K562 (cell line): ENCODE measurements around the gene MON1A. TPM values are rescaled to one million over a fixed set of nuclear protein-coding genes. Genes with fewer than 3 reads are reported as not detected.

Source experiments
- ATAC-seq: fragments of 200-7000 bp; cut with Tn5 transposase; 3 replicates; pipeline ENCODE4 v1.9.1; 2020; ENCODE audit warnings: moderate library complexity
- BruUV-seq: library from RNA; stranded (reverse); fragments of 400-500 nt; replicated peaks from 2 replicates; lab custom pipeline; 2021; lab: Mats Ljungman, UMichigan
- CTCF ChIA-PET: fragments of 300-600 bp; formaldehyde crosslinking; extraction: SDS; loops from one replicate; lab custom pipeline; 2021; ENCODE audit warnings: low intra/inter-chr PET ratio; lab: Yijun Ruan, JAX
- POLR2A ChIA-PET: fragments of 300-600, 350-650 bp; sonication (Branson Sonifier 250); formaldehyde crosslinking; extraction: SDS; loops from one replicate; lab custom pipeline; 2021; ENCODE audit warnings: antibody characterized with exemption, inconsistent platforms; lab: Yijun Ruan, JAX
- DNase-seq, 4 experiments: peaks; one replicate each; pipeline versions ENCODE4 v3.0.0 to v3.0.0-alpha.2; 2011 to 2018; ENCODE audit warnings: low spot score in 3 of 4, mixed read lengths in 3 of 4; ENCODE audit errors: extremely low read depth in 1 of 4
- FAIRE-seq: peaks from 2 replicates; lab custom pipeline; 2011; peaks lifted over from hg19 to GRCh38; lab: Jason Lieb, UNC
- H2AFZ ChIP-seq: 2 replicates; pipeline ENCODE4 v1.6.0; 2011; ENCODE audit warnings: low read depth, low read length, control low read depth, inconsistent platforms
- H3K27ac ChIP-seq: fragments of 200-600 bp; 3 replicates; pipeline ENCODE4 v1.8.0; 2011; ENCODE audit warnings: low read depth, mild to moderate bottlenecking, control low read depth, inconsistent platforms, low read length, moderate library complexity, mixed read lengths; ENCODE audit errors: extremely low read depth
- H3K27me3 ChIP-seq, 2 experiments: fragments of 300-600 bp in 1 of 2; 2 replicates in 1 of 2; 3 replicates in 1 of 2; pipeline versions ENCODE4 v1.6.0 to v1.8.0; 2011; ENCODE audit warnings: inconsistent platforms in 2 of 2, low read length in 2 of 2, mild to moderate bottlenecking in 1 of 2, mixed read lengths in 1 of 2, moderate library complexity in 1 of 2; ENCODE audit not compliant: control insufficient read depth in 2 of 2, insufficient read depth in 2 of 2
- H3K36me3 ChIP-seq: fragments of 300-600 bp; 3 replicates; pipeline ENCODE4 v1.8.0; 2011; ENCODE audit warnings: mild to moderate bottlenecking, low read length, inconsistent platforms; ENCODE audit not compliant: control insufficient read depth, insufficient read depth
- H3K4me1 ChIP-seq, 2 experiments: fragments of 200-600 bp in 1 of 2; replicated peaks in 1 of 2; 2 replicates in 1 of 2; 3 replicates in 1 of 2; pipeline versions ENCODE4 v1.5.1 to v1.8.0; 2011; ENCODE audit warnings: inconsistent platforms in 2 of 2, low read length in 2 of 2, mild to moderate bottlenecking in 1 of 2, mixed read lengths in 1 of 2, moderate library complexity in 1 of 2; ENCODE audit not compliant: control insufficient read depth in 2 of 2, insufficient read depth in 2 of 2
- H3K4me2 ChIP-seq: 2 replicates; pipeline ENCODE4 v1.6.1; 2011; ENCODE audit warnings: low read length, control low read depth, inconsistent platforms, mixed read lengths; ENCODE audit not compliant: insufficient read depth
- H3K4me3 ChIP-seq: fragments of 200-600 bp; sonication (generic), shearing (Covaris generic); 2 replicates; pipeline ENCODE4 v1.5.1; 2016; ENCODE audit warnings: control low read depth, inconsistent platforms
- H3K79me2 ChIP-seq: fragments of 200-600 bp; 3 replicates; pipeline ENCODE4 v1.8.0; 2011; ENCODE audit warnings: low read length, inconsistent platforms; ENCODE audit not compliant: control insufficient read depth, insufficient read depth
- H3K9ac ChIP-seq, 2 experiments: 2 replicates each; pipeline versions ENCODE4 v1.6.0 to v1.6.1; 2011; ENCODE audit warnings: low read depth in 2 of 2, low read length in 2 of 2, control low read depth in 1 of 2, inconsistent platforms in 1 of 2, mild to moderate bottlenecking in 1 of 2, mixed read lengths in 1 of 2; ENCODE audit not compliant: insufficient read depth in 1 of 2
- H3K9me1 ChIP-seq: one replicate; pipeline ENCODE4 v1.6.0; 2011; ENCODE audit warnings: inconsistent platforms, mild to moderate bottlenecking, low read length, moderate library complexity; ENCODE audit not compliant: control insufficient read depth, insufficient read depth
- H3K9me3 ChIP-seq: replicated peaks from 2 replicates; pipeline ENCODE4 v1.5.1; 2011; ENCODE audit warnings: low read depth, low read length, inconsistent platforms; ENCODE audit not compliant: control insufficient read depth, insufficient read depth
- H4K20me1 ChIP-seq: replicated peaks from 2 replicates; pipeline ENCODE4 v1.6.1; 2011; ENCODE audit warnings: low read length, inconsistent platforms, mixed read lengths; ENCODE audit not compliant: control insufficient read depth, insufficient read depth
- CEBPB ChIP-seq: fragments of 450-650 bp; IDR thresholded peaks from 2 replicates; pipeline ENCODE4 v1.6.1; 2016; ENCODE audit warnings: missing genetic modification characterization, missing compliant biosample characterization
- CEBPG ChIP-seq, 3 experiments: fragments of 200-800 bp in 1 of 3; sonication (Bioruptor generic) in 1 of 3; sonication (generic) in 1 of 3; formaldehyde crosslinking in 1 of 3; IDR thresholded peaks in 2 of 3; conservative IDR thresholded peaks in 1 of 3; 2 replicates each; pipeline versions ENCODE4 v1.6.1 to v1.8.0; 2016 to 2022; ENCODE audit warnings: missing compliant biosample characterization in 2 of 3, missing genetic modification characterization in 2 of 3, mild to moderate bottlenecking in 1 of 3, missing genetic modification reagents in 1 of 3
- ESRRA ChIP-seq: fragments of 450-650 bp; IDR thresholded peaks from 2 replicates; pipeline ENCODE4 v1.6.1; 2014; ENCODE audit warnings: low read depth, mild to moderate bottlenecking, moderate library complexity, borderline replicate concordance
- FOS ChIP-seq: IDR thresholded peaks from 3 replicates; pipeline ENCODE4 v1.6.1; 2011; ENCODE audit not compliant: insufficient read length; ENCODE audit errors: extremely low read depth
- NCOA2 ChIP-seq, 2 experiments: fragments of 450-650 bp; IDR thresholded peaks; 2 replicates each; pipeline ENCODE4 v1.6.1; 2018; ENCODE audit warnings: mild to moderate bottlenecking in 2 of 2, moderate library complexity in 1 of 2; ENCODE audit not compliant: partially characterized antibody in 2 of 2
- SRF ChIP-seq, 2 experiments: fragments of 250-450, 450-650 bp in 1 of 2; sonication (Bioruptor Pico) in 1 of 2; sonication (generic) in 1 of 2; formaldehyde crosslinking; IDR thresholded peaks; 2 replicates each; pipeline versions ENCODE4 v1.5.0 to v1.5.1; 2020 to 2022; ENCODE audit warnings: mild to moderate bottlenecking in 1 of 2, missing genetic modification reagents in 1 of 2
- XRCC5 ChIP-seq: fragments of 200-400 bp; formaldehyde crosslinking; IDR thresholded peaks from 2 replicates; pipeline ENCODE4 v1.6.1; 2017; ENCODE audit warnings: low read depth, mild to moderate bottlenecking, low read length
- ZEB2 ChIP-seq: fragments of 450-650 bp; IDR thresholded peaks from 2 replicates; pipeline ENCODE4 v1.6.1; 2016
- ZNF133 ChIP-seq: fragments of 250-450 bp; sonication (Bioruptor Pico); IDR thresholded peaks from 2 replicates; pipeline ENCODE4 v1.4.0; 2020; ENCODE audit warnings: mild to moderate bottlenecking
- ZNF766 ChIP-seq: fragments of 200-800 bp; sonication (Bioruptor generic); conservative IDR thresholded peaks from 2 replicates; pipeline ENCODE4 v1.6.1; 2016; ENCODE audit warnings: missing genetic modification characterization, missing compliant biosample characterization
- WGBS: fragments of 100-300 bp; shearing (Covaris generic); methylation state at CpG from one replicate; pipeline ENCODE4 v1.1.6; 2016; ENCODE audit warnings: low coverage, mixed read lengths; ENCODE audit not compliant: insufficient coverage; ENCODE audit errors: missing lambda C conversion rate; 5-methylcytosine and 5-hydroxymethylcytosine counted together
- in situ Hi-C: fragments of 300-500 bp; cut with MboI; formaldehyde crosslinking; loops from 4 replicates; pipeline ENCODE4 v1.15.0; 2018; ENCODE audit warnings: inconsistent platforms, mixed read lengths
- intact Hi-C: fragments of 100-400 bp; cut with micrococcal nuclease; formaldehyde crosslinking; loops from 2 replicates; pipeline ENCODE4 v1.14.2; 2022
- polyA plus RNA-seq, 8 experiments: library from polyadenylated mRNA; depleted of rRNA in 4 of 8; stranded (reverse) in 5 of 8; unstranded in 3 of 8; fragments of >200 nt; fragmentation: Nextera tagmentation in 2 of 8; fragmentation: Illumina TruSeq in 1 of 8; extraction: Ambion mirVana in 2 of 8; extraction: Trizol in 1 of 8; gene quantifications; 2 replicates each; pipeline versions ENCODE4 v1.2.1 to v1.2.3, GENCODE V29; 2011 to 2014; ENCODE audit warnings: inconsistent platforms in 1 of 8, missing spikeins in 1 of 8
- total RNA-seq, 7 experiments: library from RNA; depleted of rRNA in 6 of 7; stranded (reverse); fragments of >200 nt in 6 of 7; fragmentation: Illumina TruSeq in 2 of 7; extraction: Trizol in 2 of 7; gene quantifications; 2 replicates each; pipeline versions ENCODE4 v1.2.1 to v1.2.3, GENCODE V29; 2011 to 2021; ENCODE audit warnings: low replicate concordance in 1 of 7

The MON1A gene
- total and polyA plus RNA-seq, 9 of the 15 experiments (the other 6 are each of a cell fraction or from before 2014, with no cell fraction given): 1.1 to 13.8 (median 6.8) TPM

DNA sequence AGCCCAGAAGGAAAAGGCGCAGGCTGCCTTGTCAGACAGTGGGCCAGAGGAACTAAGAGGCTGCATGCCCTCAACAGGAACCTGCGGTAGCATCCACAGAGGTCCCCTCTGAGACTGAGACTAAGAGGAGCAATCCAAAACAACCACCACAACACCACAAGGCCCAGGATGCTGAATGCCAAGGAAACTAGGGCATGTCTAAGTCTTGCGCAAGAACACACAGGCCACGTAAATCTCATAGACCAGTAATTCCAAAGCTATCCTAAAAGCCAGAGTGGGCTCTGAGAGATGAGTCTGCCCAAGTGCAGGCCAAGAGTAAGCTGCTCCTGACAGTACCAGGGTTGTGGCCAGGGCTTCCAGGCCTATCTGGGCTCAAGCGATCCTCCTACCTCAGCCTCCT, 12.9 kb downstream of the MON1A start:
- Histone ChIP-seq H3K9me1 (no peaks in the 10 kb centered on the region), H3K4me2 (no peak overlapping the region), H3K9me3 (no peaks in the 10 kb centered on the region), H3K27ac (no peak overlapping the region), H3K79me2 (no peaks in the 10 kb centered on the region), H4K20me1 (no peaks in the 10 kb centered on the region), H3K27me3 (no peaks in the 10 kb centered on the region), H3K9ac (0 out of 4 replicates have a peak overlapping the region, but pooled peaks of 1 of the 2 experiments have one; percentile 45), H3K4me3 (no peak overlapping the region), H2AFZ (no peak overlapping the region), H3K4me1 (peaks cover 2 to 5% of the 10 kb centered on the region in 2 experiments; a peak in 4 of 5 replicates), H3K36me3 (peaks cover 20% of the 10 kb centered on the region; the same call in 2 of the 3 replicates)
- TF ChIP-seq CEBPB (tag): peak; percentile 94
- TF ChIP-seq CEBPG (CRISPR knock-in tag; IDR thresholded peaks at IDR 0.05): peak; percentile 79
- TF ChIP-seq CEBPG (tag; conservative IDR thresholded peaks at IDR 0.05 in 1 of 2, IDR thresholded peaks at IDR 0.05 in 1 of 2): peak; percentile 54 to 83
- TF ChIP-seq ZEB2: no peak
- BruUV-seq: no TSS peak
- intact Hi-C loops (no loop called here), in situ Hi-C loops (no loop called here)
- DNase-seq (no peak), FAIRE-seq (no peak), ATAC-seq (no peak)
- ChIA-PET POLR2A (no interaction called here), CTCF (no interaction called here)
- WGBS: 67% methylated on average over 4 of the region's 5 CpGs

GRCh38 chr3:49914906-49915305, 14.7 kb downstream of the MON1A start:
- no peak overlapping the region for H3K4me3 ChIP-seq
- H3K79me2 ChIP-seq: no peaks in the 10 kb centered on the region
- DNase-seq: no peak
- in situ Hi-C loops: no loop called here
- peak; percentile 11 for FAIRE-seq
- 9% methylated on average over 2 of the region's 2 CpGs for whole genome bisulfite sequencing
- CTCF ChIA-PET: no interaction called here
- no peaks in the 10 kb centered on the region for H3K9me1 ChIP-seq
- POLR2A ChIA-PET: interaction anchor here (0.6 to 1.5 kb wide), 4 partner anchors 10 to 25 kb away, joined by 3 to 6 read pairs (median 4); no protein-coding TSS in a partner anchor
- peaks cover 5 to 9% of the 10 kb centered on the region in 2 experiments; a peak in 4 of 5 replicates for H3K4me1 ChIP-seq
- no peak overlapping the region; the same call in 2 of the 3 replicates for H3K27ac ChIP-seq
- H2AFZ ChIP-seq: no peak overlapping the region
- no peak for ATAC-seq
- BruUV-seq: no TSS peak
- no peak for TF ChIP-seq FOS
- no peak for TF ChIP-seq ZNF133 (CRISPR knock-in tag)
- peak; percentile 96 for TF ChIP-seq ZNF766 (CRISPR knock-in tag)
- no peak for TF ChIP-seq NCOA2 (IDR thresholded peaks at IDR 0.05; ENCODE audit: partially characterized antibody in 2 of 2)
- TF ChIP-seq SRF (CRISPR knock-in tag; IDR thresholded peaks at IDR 0.05): no peak
- no peak for TF ChIP-seq ESRRA
- TF ChIP-seq XRCC5: no peak
- H3K9me3 ChIP-seq: no peaks in the 10 kb centered on the region
- no peaks in the 10 kb centered on the region for H4K20me1 ChIP-seq
- H3K27me3 ChIP-seq: no peaks in the 10 kb centered on the region
- intact Hi-C loops: no loop called here
- H3K36me3 ChIP-seq: peaks cover 23% of the 10 kb centered on the region; the same call in 2 of the 3 replicates
- H3K4me2 ChIP-seq: no peak overlapping the region
- peak overlapping the region in 1 of 2 experiments; percentile 52; a peak in 1 of 4 replicates for H3K9ac ChIP-seq
